ENCODE data around the gene PRKCE. TPM values are rescaled to one million over a fixed set of nuclear protein-coding genes. Genes with fewer than 3 reads are reported as not detected.

PRKCE gene
- polyA plus RNA-seq, 1 of the 3 experiments (the other 2 are of a cell fraction), result 16.3 TPM

DNA sequence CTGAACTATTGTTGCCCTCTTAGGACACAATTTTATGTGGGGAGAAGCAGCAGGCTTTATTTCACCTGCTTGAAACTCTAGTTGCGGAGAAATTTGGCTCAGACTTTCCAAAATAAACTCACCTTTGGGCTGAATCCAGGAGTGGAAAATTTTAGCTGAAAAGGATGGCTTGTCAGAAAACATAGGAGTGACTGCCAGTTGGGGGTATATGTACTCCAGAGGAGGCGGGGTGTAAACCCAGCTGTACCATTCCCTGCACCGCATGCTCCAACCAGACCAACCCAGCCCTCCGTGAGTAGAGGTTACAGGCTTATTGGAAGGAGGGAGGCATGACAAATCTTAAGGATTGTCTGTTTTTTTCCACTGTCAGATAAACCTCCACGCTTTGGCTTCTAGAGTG lies 53.8 kb downstream of the PRKCE start (continued):
- no peak for TF ChIP-seq CTCF (IDR thresholded peaks at IDR 0.05)
- TF ChIP-seq SIN3A (IDR thresholded peaks at IDR 0.05; ENCODE audit: borderline replicate concordance, low read depth, low read length), result no peak
- TF ChIP-seq TCF12 (IDR thresholded peaks at IDR 0.05), result no peak
- TF ChIP-seq, protein P1, sequence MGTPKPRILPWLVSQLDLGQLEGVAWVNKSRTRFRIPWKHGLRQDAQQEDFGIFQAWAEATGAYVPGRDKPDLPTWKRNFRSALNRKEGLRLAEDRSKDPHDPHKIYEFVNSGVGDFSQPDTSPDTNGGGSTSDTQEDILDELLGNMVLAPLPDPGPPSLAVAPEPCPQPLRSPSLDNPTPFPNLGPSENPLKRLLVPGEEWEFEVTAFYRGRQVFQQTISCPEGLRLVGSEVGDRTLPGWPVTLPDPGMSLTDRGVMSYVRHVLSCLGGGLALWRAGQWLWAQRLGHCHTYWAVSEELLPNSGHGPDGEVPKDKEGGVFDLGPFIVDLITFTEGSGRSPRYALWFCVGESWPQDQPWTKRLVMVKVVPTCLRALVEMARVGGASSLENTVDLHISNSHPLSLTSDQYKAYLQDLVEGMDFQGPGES (IDR thresholded peaks at IDR 0.05; ENCODE audit: low read depth, low read length), result no peak
- TF ChIP-seq, protein P2, sequence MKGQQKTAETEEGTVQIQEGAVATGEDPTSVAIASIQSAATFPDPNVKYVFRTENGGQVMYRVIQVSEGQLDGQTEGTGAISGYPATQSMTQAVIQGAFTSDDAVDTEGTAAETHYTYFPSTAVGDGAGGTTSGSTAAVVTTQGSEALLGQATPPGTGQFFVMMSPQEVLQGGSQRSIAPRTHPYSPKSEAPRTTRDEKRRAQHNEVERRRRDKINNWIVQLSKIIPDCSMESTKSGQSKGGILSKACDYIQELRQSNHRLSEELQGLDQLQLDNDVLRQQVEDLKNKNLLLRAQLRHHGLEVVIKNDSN (IDR thresholded peaks at IDR 0.05; ENCODE audit: borderline replicate concordance, low read depth), result no peak
- no peak for TF ChIP-seq MEF2A (IDR thresholded peaks at IDR 0.05; ENCODE audit: borderline replicate concordance, low read depth)
- no peak for TF ChIP-seq USF2 (IDR thresholded peaks at IDR 0.05; ENCODE audit: borderline replicate concordance, low read depth, low read length)

- H3F3A ChIP-seq (replicated peaks; ENCODE audit: insufficient read depth), result no peaks in the 10 kb centered on the region
- no peak overlapping the region for H3K27ac ChIP-seq (ENCODE audit: low read depth in 2 of 2, low read length in 1 of 2)
- ChIA-PET POLR2A (no interaction called here), CTCF (interaction anchor here (0.7 to 1.6 kb wide), 3 partner anchors 9 to 73 kb away, joined by 3 to 5 read pairs (median 5); no protein-coding TSS in a partner anchor)
- no peaks in the 10 kb centered on the region for H4K20me1 ChIP-seq (ENCODE audit: insufficient read depth)
- no peaks in the 10 kb centered on the region for H3K27me3 ChIP-seq (ENCODE audit: insufficient read depth)
- H3K9me2 ChIP-seq, result no peaks in the 10 kb centered on the region
- no peak for TF ChIP-seq TAF1 (IDR thresholded peaks at IDR 0.05; ENCODE audit: borderline replicate concordance, low read depth, low read length)
- TF ChIP-seq ELF1 (IDR thresholded peaks at IDR 0.05), result no peak
- no peak for TF ChIP-seq SIN3A (IDR thresholded peaks at IDR 0.05; ENCODE audit: borderline replicate concordance, low read depth, low read length)
- no peak for TF ChIP-seq TCF12 (IDR thresholded peaks at IDR 0.05)
- TF ChIP-seq, protein P2 (IDR thresholded peaks at IDR 0.05; ENCODE audit: borderline replicate concordance, low read depth), result no peak
- no peak for TF ChIP-seq FOSL2 (IDR thresholded peaks at IDR 0.05; ENCODE audit: borderline replicate concordance, low read depth)
- TF ChIP-seq, protein P1 (IDR thresholded peaks at IDR 0.05; ENCODE audit: low read depth, low read length), result no peak
- no peak for TF ChIP-seq GATA2 (CRISPR knock-in tag; IDR thresholded peaks at IDR 0.05)
- TF ChIP-seq RAD21 (IDR thresholded peaks at IDR 0.05; ENCODE audit: low read length), result no peak
- TF ChIP-seq CTCF (IDR thresholded peaks at IDR 0.05), result no peak
- no peak overlapping the region for H3K4me2 ChIP-seq
- no peak for DNase-seq
- H3K4me3 ChIP-seq (ENCODE audit: low read depth in 2 of 2, low read length in 1 of 2), result no peak overlapping the region
- H3K9ac ChIP-seq, result no peak overlapping the region
- H3K36me3 ChIP-seq (replicated peaks in 1 of 2; ENCODE audit: control insufficient read depth in 1 of 2, insufficient read depth in 2 of 2, low read length in 1 of 2), result no peaks in the 10 kb centered on the region
- H3K79me2 ChIP-seq (ENCODE audit: insufficient read depth), result no peaks in the 10 kb centered on the region
- no peaks in the 10 kb centered on the region for H3K9me3 ChIP-seq
- H3K4me1 ChIP-seq (ENCODE audit: control insufficient read depth in 1 of 2, insufficient read depth in 2 of 2, low read depth in 1 of 2, low read length in 1 of 2), result peaks cover 4 to 13% of the 10 kb centered on the region in 2 experiments; a peak in 2 of 4 replicates
- H2AFZ ChIP-seq (ENCODE audit: low read depth), result no peak overlapping the region
Measured at GRCh38 chr2:45706033-45706432, 54.6 kb downstream of the PRKCE start.

Data from SK-N-SH (cell line).